ENCODE measurements around the gene REEP3. TPM values are rescaled to one million over a fixed set of nuclear protein-coding genes. Genes with fewer than 3 reads are reported as not detected.

The REEP3 gene
- total RNA-seq, 1 experiment from 2014 or later, result 51.8 TPM

GRCh38 chr10:63641366-63641765 is 120.2 kb downstream of the REEP3 start:
- no peak for DNase-seq (ENCODE audit: unreplicated experiment)
- Mint-ChIP-seq H3K9me3 (ENCODE audit: unreplicated experiment) (no peaks in the 10 kb centered on the region), H3K27ac (ENCODE audit: low read depth, unreplicated experiment) (no peak overlapping the region), H3K27me3 (ENCODE audit: insufficient read depth, unreplicated experiment) (no peaks in the 10 kb centered on the region), H3K4me1 (ENCODE audit: insufficient read depth, unreplicated experiment) (no peaks in the 10 kb centered on the region), H3K4me3 (ENCODE audit: unreplicated experiment) (no peak overlapping the region), H3K36me3 (ENCODE audit: insufficient read depth, unreplicated experiment) (no peaks in the 10 kb centered on the region)
- no TSS peak for BruUV-seq (replicated peaks)
- intact Hi-C loops (cut with micrococcal nuclease), result no loop called here
- ChIA-PET POLR2A (interaction anchor here (3.3 kb wide), 1 partner anchor 11 kb away, joined by 15 read pairs; no protein-coding TSS in a partner anchor), CTCF (interaction anchor here (0.8 to 1.0 kb wide), 2 partner anchors 21 to 79 kb away, joined by 3 to 6 read pairs; no protein-coding TSS in a partner anchor)
- TF ChIP-seq, protein P1, sequence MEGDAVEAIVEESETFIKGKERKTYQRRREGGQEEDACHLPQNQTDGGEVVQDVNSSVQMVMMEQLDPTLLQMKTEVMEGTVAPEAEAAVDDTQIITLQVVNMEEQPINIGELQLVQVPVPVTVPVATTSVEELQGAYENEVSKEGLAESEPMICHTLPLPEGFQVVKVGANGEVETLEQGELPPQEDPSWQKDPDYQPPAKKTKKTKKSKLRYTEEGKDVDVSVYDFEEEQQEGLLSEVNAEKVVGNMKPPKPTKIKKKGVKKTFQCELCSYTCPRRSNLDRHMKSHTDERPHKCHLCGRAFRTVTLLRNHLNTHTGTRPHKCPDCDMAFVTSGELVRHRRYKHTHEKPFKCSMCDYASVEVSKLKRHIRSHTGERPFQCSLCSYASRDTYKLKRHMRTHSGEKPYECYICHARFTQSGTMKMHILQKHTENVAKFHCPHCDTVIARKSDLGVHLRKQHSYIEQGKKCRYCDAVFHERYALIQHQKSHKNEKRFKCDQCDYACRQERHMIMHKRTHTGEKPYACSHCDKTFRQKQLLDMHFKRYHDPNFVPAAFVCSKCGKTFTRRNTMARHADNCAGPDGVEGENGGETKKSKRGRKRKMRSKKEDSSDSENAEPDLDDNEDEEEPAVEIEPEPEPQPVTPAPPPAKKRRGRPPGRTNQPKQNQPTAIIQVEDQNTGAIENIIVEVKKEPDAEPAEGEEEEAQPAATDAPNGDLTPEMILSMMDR (IDR thresholded peaks at IDR 0.05; ENCODE audit: unreplicated experiment), result no peak

- TF ChIP-seq, protein P1 (IDR thresholded peaks at IDR 0.05; ENCODE audit: unreplicated experiment), result no peak
- no peak overlapping the region for H3K4me3 Mint-ChIP-seq (ENCODE audit: unreplicated experiment)
- H3K27ac Mint-ChIP-seq (ENCODE audit: low read depth, unreplicated experiment), result no peak overlapping the region
- ChIA-PET POLR2A (interaction anchor here (3.3 kb wide), 1 partner anchor 12 kb away, joined by 15 read pairs; no protein-coding TSS in a partner anchor), CTCF (interaction anchor here (0.5 to 1.0 kb wide), 3 partner anchors 8 to 1745 kb away, joined by 3 read pairs; no protein-coding TSS in a partner anchor)
- no peaks in the 10 kb centered on the region for H3K27me3 Mint-ChIP-seq (ENCODE audit: insufficient read depth, unreplicated experiment)
- BruUV-seq (replicated peaks), result no TSS peak
- no peak for DNase-seq (ENCODE audit: unreplicated experiment)
- H3K9me3 Mint-ChIP-seq (ENCODE audit: unreplicated experiment), result no peaks in the 10 kb centered on the region
- no peaks in the 10 kb centered on the region for H3K36me3 Mint-ChIP-seq (ENCODE audit: insufficient read depth, unreplicated experiment)
- H3K4me1 Mint-ChIP-seq (ENCODE audit: insufficient read depth, unreplicated experiment), result no peaks in the 10 kb centered on the region
- intact Hi-C loops (cut with micrococcal nuclease), result no loop called here
Measured at GRCh38 chr10:63641799-63642198, 120.6 kb downstream of the REEP3 start.

- intact Hi-C loops (cut with micrococcal nuclease), result no loop called here
- Mint-ChIP-seq H3K9me3 (ENCODE audit: unreplicated experiment) (peaks cover 1% of the 10 kb centered on the region), H3K4me1 (ENCODE audit: insufficient read depth, unreplicated experiment) (no peaks in the 10 kb centered on the region), H3K27me3 (ENCODE audit: insufficient read depth, unreplicated experiment) (no peaks in the 10 kb centered on the region), H3K27ac (ENCODE audit: low read depth, unreplicated experiment) (no peak overlapping the region), H3K4me3 (ENCODE audit: unreplicated experiment) (no peak overlapping the region), H3K36me3 (ENCODE audit: insufficient read depth, unreplicated experiment) (no peaks in the 10 kb centered on the region)
- DNase-seq (ENCODE audit: unreplicated experiment), result no peak
- TF ChIP-seq, protein P1 (IDR thresholded peaks at IDR 0.05; ENCODE audit: unreplicated experiment), result no peak
- no TSS peak for BruUV-seq (replicated peaks)
- POLR2A ChIA-PET, result no interaction called here
- CTCF ChIA-PET, result interaction anchor here (0.6 to 0.7 kb wide), 2 partner anchors 39 to 472 kb away, joined by 3 to 4 read pairs; no protein-coding TSS in a partner anchor
Measured at GRCh38 chr10:63642808-63643207, 121.6 kb downstream of the REEP3 start.

DNA sequence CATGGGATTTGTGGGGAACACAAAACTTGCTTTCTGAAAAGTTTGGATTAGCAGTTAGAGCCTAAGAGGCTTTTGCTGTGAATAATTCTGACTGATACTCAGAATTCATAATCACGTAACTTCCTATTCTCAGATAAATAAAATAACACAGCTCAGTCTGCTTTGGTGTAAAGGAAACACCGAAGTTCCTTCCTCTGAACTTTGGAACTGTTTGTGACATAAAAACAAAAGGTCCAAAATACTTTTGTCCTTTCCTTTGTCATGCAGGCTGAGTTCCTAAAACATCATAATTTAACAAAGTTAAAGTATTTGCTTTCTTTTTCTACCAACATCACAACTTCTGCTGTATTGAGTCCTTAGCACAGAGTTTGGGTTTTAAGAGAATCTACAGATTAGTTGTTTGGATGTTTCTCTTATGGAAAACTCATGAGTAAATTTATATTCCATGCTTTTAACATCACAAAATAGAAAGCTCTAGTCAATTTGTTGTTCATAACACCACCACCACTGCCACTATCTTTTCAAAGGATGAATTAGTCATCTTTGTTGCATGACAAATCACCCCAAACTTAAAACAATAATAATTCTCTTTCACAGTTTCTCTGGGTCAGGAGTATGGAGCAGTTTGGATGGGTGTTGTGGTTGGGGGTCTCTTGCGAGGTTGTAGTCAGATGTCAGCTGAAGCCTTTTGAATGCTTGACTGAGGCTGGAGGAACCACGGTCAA is 123.4 kb downstream of the REEP3 start:
- H3K9me3 Mint-ChIP-seq (ENCODE audit: unreplicated experiment), result peaks cover 5% of the 10 kb centered on the region
- TF ChIP-seq, protein P1 (IDR thresholded peaks at IDR 0.05; ENCODE audit: unreplicated experiment), result no peak
- no peak overlapping the region for H3K27ac Mint-ChIP-seq (ENCODE audit: low read depth, unreplicated experiment)
- CTCF ChIA-PET, result interaction anchor here (0.5 to 1.6 kb wide), 2 partner anchors 24 to 1749 kb away, joined by 3 to 5 read pairs; no protein-coding TSS in a partner anchor
- DNase-seq (ENCODE audit: unreplicated experiment), result no peak
- BruUV-seq (replicated peaks), result no TSS peak
- no peaks in the 10 kb centered on the region for H3K27me3 Mint-ChIP-seq (ENCODE audit: insufficient read depth, unreplicated experiment)
- no peaks in the 10 kb centered on the region for H3K4me1 Mint-ChIP-seq (ENCODE audit: insufficient read depth, unreplicated experiment)
- no peak overlapping the region for H3K4me3 Mint-ChIP-seq (ENCODE audit: unreplicated experiment)
- intact Hi-C loops (cut with micrococcal nuclease), result no loop called here
- POLR2A ChIA-PET, result no interaction called here
- no peaks in the 10 kb centered on the region for H3K36me3 Mint-ChIP-seq (ENCODE audit: insufficient read depth, unreplicated experiment)
